GM21529 (cell line): ENCODE results near the gene TRMT2B.
A peak's percentile ranks its signal among the peaks of the same experiment; 100 is the strongest.
"Not testable (repeated sequence)": the region's sequence is repeated elsewhere in the genome, so short reads cannot be mapped to it uniquely, and the experiment has no call there.

Source experiments
- ATAC-seq: cut with Tn5 transposase; IDR thresholded peaks from one replicate; pipeline ENCODE4 v1.9.1; 2021; ENCODE audit not compliant: unreplicated experiment

Gene TRMT2B

DNA sequence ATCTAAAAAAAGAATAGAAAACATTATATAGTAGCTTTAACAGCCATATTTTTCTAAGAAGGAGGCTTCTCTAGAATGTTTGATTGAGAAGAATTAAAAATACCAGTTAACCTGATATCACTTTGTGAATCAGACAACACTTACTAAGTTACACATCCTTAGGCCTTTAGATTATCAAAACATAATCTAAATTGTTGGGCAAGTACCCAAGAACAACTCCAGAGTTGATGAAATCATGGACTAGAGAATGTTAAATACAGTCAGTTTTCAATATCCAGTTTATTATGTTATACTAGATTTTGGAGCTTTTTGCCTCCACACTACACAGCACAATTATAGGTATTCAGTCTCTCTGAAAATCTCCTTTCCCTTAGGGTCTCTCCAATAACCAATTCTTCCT lies 42.8 kb downstream of the TRMT2B start:
- no peak for ATAC-seq

DNA sequence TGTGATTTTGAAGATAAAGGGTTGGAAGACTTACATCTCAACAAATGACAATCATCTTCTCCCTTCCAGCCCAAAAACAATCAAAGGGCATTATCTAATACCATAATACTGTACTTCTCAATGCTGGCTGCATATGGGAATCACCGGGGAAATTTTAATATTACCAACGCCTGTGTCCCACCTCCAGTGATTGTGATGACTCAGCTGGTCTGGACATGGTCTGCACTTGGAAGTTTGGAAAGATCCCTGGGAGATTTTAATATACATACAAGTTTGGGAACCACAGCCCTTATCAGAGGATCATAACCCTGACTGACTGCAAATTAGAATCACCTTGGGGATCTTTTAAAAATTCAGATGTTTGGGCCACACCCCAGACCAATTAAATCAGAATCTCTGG lies 52.5 kb downstream of the TRMT2B start:
- ATAC-seq = no peak

DNA sequence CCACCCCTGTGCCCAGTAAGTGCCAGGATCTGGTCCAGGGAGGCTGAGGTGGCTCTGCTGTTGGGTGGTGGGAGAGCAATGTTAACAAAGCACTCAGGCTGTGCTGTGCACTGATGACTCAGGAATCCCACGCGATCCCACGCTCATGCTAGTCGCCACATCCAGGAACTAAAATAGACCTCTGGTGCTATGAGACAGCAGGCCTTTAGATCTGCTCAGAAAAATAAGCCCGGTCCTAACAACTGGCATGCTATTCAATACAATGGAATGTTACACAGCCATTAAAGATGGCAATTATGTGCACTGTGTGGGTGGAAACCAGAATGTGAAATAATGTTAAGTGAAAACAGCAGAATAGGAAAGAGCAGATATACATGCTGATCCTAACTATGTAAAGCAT lies 56.4 kb downstream of the TRMT2B start:
- ATAC-seq = no peak

DNA sequence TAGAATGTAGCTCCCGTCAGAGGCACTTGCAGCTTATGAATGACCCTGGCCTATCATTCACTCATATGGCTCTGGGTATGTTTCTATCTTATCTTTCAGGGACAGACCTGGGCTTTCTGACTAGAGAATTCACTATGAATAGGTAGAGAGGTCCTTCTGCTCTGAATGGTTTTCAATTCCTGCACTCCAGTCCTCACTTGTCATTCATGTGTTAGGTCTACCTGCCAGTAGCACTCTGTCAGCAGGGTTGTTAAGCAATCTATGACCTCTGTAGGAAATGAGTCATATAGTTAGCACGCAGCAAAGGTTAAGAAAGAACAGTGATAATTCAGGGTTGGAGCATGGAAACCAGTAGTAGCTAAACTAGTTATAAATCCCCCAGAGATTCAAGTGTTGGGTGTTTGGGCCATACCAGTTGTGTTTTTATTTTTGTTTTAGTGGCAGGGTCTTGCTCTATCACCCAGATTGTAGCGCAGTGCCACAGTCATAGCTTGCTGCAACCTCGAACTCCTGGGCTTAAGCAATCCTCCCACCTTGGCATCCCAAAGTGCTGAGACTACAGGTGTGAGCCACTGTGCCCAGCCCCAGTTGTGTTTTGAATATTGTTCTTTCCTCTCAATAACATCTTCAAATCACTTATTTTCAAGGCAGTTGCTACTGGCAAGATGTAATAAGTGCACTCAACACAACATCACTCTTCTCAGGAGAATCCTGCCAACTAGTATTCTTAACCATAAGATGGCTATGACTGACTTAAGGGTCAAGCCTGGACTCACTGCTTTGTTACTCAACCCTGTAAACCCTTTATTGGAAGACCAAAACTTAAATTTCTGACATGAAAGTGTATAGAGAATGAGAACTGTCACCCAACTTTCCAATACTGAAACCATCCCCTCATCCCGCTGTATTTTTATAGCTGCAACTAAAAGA lies 57.3 kb downstream of the TRMT2B start:
- ATAC-seq = peak; percentile 96

DNA sequence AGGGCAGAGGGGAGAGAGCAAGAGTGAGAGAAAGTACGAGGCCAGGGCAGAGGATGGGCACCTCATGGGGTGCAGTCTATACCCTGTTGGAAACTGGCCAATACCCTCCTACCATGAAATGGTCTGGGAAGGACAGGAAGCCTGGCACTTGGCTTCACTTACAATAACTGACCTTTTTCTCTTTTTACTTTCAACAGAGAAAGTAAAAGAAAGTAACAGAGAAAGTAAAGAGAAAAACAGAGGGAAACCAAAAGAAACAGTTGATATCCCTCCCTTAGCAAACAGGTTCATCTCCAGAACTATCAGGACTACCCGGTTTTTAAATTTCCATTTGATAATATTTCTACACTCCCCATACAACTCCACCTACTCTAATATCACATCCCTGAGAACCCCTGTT lies 61.8 kb downstream of the TRMT2B start:
- no peak for ATAC-seq

DNA sequence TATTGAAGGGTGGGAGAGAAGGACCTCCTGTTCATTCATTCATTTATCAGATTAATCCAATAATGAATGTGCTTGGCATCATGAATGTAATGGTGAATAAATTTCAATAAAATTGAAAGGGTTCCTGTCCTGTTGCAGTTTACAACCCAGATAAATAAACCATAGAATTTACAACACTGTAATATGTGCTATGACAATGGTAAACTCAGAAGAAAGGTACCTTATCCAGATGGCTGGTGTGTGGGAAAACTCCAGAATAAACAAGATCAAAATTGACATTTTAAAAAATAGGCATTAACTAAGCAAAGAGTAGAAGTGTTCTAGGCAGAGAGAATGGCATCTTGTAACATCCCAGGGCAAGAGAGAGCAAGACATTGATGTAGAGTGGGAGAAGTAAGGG lies 67.1 kb downstream of the TRMT2B start:
- no peak for ATAC-seq

DNA sequence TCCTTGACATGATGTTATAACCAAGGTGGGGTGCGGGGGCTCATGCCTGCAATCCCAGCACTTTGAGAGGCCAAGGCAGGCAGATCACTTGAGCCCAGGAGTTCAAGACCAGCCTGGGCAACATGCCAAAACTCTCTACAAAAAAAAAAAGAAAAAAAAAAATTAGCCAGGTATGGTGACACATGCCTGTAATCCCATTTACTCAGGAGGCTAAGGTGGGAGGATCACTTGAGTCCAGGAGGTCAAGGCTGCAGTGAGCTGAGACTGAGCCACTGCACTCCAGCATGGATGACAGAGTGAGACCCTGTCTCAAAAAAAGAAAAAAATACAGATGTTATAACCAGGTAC lies 70.4 kb downstream of the TRMT2B start:
- ATAC-seq = not testable (repeated sequence)

DNA sequence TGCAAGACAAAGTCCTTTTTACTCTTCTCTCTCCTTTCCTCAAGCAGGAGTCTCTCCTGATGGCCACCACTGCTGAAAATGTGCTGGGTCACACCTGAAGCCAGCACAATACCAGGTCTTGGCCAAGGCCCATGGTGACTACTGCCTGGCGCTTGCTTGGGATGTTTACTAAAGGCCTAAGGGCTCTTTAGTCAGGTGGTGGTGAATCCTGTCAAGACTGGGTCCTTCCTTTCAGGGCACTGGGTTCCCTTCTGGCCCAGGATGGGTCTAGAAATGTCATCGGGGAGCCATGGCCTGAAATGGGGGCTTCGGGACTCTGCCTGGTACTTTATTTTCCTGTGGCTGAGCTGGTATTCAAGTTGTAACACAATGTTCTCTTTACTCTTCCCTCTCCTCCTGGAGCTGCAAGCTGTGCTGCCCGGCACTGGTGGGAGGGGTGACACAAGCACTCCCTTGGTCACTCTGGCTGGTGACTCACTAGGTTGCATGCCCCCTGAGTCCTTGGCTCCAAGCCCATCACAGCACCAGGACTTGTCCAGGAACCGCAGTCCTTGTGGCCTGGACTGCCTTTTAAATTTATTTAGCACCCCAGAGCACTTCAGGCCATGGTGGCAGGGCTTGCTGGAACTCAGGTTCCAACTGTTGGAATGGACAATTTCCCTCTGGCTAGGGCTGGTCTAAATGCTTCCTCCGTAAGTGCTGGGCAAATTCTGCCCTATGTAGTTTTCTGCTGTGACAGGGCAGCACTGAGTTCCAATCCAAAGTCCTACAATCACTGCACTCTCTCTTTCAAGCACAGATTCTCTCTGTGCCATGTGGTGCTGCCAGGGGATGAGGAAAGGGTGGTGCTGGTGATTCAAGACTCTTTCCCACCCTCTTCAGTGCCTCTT lies 71.1 kb downstream of the TRMT2B start:
- no peak for ATAC-seq

DNA sequence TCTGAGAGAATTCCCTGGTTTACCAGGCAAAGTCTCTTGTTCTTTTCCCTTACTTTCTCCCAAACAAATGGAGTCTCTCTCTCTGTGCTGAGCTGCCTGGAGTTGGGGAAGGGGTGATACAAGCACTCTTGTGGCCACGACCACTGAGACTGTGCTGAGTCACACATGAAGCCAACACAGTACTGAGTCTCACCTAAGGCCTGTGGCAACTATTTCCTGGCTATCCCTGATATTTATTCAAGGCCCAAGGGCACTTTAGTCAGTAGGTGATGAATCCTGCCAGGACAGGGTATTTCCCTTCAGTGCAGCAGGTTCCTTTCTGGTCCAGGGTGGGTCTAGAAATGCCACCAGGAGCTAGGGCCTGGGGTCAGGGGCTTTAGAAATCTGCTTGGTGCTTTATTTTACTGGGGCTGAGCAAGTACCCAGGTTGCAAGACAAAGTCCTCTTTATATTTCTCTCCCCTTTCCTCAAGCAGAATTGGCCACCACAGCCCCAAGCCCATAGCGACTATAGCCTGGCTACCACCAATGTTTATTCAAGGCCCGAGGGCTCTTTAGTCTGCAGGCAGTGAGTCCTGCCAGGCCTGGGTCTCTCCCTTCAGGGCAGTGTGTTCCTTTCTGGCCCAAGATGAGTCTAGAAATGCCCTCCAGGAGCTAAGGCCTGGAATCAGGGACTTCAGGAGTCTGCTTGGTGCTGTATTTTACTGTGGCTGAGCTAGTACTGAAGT lies 71.9 kb downstream of the TRMT2B start:
- no peak for ATAC-seq

DNA sequence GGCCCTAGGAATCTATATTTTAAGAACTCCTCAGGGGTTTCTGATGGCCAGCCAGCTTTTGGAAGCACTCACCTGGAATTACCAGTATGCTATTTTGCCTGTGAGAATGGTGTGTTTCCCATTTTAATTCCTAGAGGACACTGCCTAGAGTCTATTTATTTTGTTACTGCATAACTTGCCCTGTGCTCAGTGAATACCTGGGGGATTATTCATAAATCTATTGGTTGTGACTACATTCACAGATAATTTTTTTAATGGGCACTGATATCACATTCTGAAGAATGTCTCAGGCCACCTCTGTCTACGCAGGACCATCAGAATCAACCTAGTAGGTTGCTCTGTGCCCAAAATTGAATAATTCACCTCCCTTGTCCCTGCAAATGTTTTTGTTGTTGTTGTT lies 75.7 kb downstream of the TRMT2B start:
- no peak for ATAC-seq

DNA sequence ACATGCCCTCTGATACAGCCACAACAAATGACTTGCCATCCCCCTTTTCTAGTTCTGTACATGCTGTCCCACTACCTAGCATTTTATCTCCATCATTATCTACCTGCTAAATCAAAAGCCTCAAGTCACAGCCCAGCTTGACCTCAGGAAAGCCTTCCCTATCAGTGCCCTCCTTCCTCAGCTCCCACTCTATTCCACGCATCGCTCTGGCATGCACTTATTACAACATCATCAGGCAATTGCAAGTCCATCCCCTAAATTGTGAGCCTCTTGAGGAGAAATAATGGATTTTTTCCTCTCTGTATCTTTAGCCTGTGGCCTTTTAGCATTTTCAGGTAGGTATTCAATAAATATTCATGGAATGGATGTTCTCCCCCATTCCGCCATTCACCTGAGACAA lies 76.7 kb downstream of the TRMT2B start:
- no peak for ATAC-seq

DNA sequence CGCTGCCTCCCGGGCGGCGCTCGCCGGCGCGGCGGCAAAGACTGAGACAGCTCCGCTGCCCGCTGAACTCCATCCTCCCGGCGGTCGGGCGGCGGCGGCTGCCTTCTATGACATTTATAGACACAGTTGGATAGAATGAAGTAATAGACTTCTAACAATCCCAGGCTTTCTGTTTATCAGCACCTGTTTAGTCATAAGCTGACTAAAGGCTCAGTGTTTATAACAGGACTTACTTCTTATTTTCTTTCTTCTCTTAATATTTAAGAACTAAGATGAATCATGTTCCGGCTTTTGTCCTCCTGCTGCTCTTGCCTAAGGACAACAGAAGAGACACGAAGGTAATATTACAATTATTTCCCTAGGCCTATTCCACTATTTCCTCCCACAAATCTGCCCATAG lies 78.5 kb downstream of the TRMT2B start:
- ATAC-seq = no peak

DNA sequence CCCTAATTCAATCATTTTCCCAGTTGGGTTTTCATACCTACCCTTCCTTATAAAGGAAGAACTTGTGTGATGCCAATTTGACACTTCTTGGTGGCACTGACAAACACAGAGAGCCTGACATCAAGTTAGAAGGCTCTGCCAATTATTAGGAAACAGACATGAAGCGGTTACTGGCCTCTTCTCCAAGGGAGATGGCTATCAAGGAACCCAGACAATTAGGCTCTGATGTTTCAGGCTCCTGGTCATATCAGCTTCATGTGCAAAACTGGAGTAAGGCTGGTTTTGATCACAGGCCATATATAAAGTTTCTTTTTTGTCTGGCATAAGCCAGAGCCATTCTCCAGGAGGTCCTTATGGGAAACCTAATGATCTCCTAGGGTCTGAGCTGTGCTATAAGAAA lies 82.0 kb downstream of the TRMT2B start:
- ATAC-seq = no peak

DNA sequence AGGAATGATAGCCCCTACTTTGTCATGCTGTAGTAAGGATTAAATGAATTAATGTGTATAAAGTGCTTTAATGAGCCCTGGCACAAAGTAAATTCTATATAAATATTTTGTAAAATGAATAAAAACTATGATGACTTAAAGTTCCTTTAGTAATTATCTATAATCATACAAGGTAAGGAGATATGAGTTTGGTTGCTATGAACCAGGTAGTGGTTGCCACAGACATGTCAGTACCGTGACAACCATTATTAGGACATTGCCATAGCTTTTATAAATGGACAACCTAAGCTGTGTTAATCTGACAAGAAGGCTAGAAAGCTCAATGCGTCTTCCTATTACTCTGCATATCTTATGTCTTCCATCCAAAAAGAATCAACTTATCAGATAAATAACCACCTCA lies 82.5 kb downstream of the TRMT2B start, which contains the start of gene ARL13A:
ARL13A (plus strand) TSS at position 301 of the 400 bp plus-strand sequence. CDS start 3,982 bp downstream, outside the sequence.
- no peak for ATAC-seq

DNA sequence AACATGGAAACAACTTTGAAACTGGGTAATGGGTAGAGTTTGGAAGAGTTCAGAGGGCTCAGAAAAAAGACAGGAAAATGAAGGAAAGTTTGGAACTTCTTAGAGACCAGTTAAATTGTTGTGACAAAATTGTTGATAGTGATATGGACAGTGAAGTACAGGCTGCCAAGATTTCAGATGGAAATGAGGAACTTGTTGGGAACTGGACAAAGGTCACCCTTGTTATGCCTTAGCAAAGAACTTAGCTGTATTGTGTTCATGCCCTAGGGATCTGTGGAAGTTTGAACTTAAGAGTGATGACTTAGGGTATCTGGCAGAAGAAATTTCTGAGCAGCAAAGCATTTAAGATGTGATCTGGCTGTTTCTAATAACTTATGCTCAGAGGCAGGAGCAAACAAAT lies 87.5 kb downstream of the TRMT2B start:
- ATAC-seq = no peak

DNA sequence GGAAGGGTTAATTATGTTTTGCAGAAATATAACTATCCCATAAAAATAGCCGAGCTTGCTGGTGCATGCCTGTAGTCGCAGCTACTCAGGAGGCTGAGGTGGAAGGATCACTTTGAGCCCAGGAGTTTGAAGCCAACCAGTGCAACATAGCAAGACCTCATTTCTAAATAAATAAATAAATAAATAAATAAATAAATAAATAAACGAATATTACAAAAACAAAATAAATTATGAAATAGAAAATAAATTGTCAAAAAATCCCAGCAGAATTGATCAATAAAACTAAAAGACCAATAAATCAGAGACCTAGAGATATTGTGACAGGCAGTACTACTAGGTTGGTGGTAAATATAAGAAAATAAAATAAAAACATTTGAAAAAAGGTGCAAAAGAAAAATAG lies 89.1 kb downstream of the TRMT2B start:
- ATAC-seq = no peak
